ENCODE data around the gene MYH11.
"Not testable (repeated sequence)": the region's sequence is repeated elsewhere in the genome, so short reads cannot be mapped to it uniquely, and the experiment has no call there.

MYH11 gene

GRCh38 chr16:15876503-15876902 is 19.7 kb upstream of the MYH11 start:
- DNase-seq (ENCODE audit: low spot score) = no peak

- DNase-seq (ENCODE audit: low spot score) = peak; percentile 71
These were observed 18.0 kb upstream of the MYH11 start for GRCh38 chr16:15874745-15875314.

GRCh38 chr16:15873737-15874136 is 16.9 kb upstream of the MYH11 start:
- no peak for DNase-seq (ENCODE audit: low spot score)

- DNase-seq (ENCODE audit: low spot score) = no peak
These were observed 16.5 kb upstream of the MYH11 start for GRCh38 chr16:15873301-15873700.

GRCh38 chr16:15870011-15870410 is 13.2 kb upstream of the MYH11 start:
- no peak for DNase-seq (ENCODE audit: low spot score)

- DNase-seq (ENCODE audit: low spot score) = peak; percentile 43
These were observed 9.6 kb upstream of the MYH11 start for GRCh38 chr16:15866451-15866850.

GRCh38 chr16:15865742-15866141 is 8.9 kb upstream of the MYH11 start:
- DNase-seq (ENCODE audit: low spot score) = no peak

- DNase-seq (ENCODE audit: low spot score) = no peak
These were observed 8.1 kb upstream of the MYH11 start for GRCh38 chr16:15864939-15865338.

GRCh38 chr16:15861996-15862395 is 5.2 kb upstream of the MYH11 start:
- DNase-seq (ENCODE audit: low spot score) = no peak

- DNase-seq (ENCODE audit: low spot score) = no peak
These were observed 2.3 kb upstream of the MYH11 start for GRCh38 chr16:15858921-15859668.

- no peak for DNase-seq (ENCODE audit: low spot score)
These were observed 1.1 kb upstream of the MYH11 start for GRCh38 chr16:15857724-15858560.

- no peak for DNase-seq (ENCODE audit: low spot score)
These were observed 646 bp downstream of the MYH11 start for GRCh38 chr16:15856182-15856581.

GRCh38 chr16:15855704-15856003 is 1.2 kb downstream of the MYH11 start:
- DNase-seq (ENCODE audit: low spot score) = no peak

GRCh38 chr16:15854906-15855703 is 1.7 kb downstream of the MYH11 start:
- DNase-seq (ENCODE audit: low spot score) = no peak

GRCh38 chr16:15854061-15854460 is 2.8 kb downstream of the MYH11 start:
- DNase-seq (ENCODE audit: low spot score) = no peak

- DNase-seq (ENCODE audit: low spot score) = no peak
These were observed 3.8 kb downstream of the MYH11 start for GRCh38 chr16:15853021-15853420.

GRCh38 chr16:15850555-15850954 is 6.3 kb downstream of the MYH11 start:
- DNase-seq (ENCODE audit: low spot score) = not testable (repeated sequence)

- DNase-seq (ENCODE audit: low spot score) = no peak
These were observed 7.4 kb downstream of the MYH11 start for GRCh38 chr16:15849209-15849981.

- no peak for DNase-seq (ENCODE audit: low spot score)
These were observed 9.1 kb downstream of the MYH11 start for GRCh38 chr16:15847611-15848175.

- no peak for DNase-seq (ENCODE audit: low spot score)
These were observed 10.3 kb downstream of the MYH11 start for GRCh38 chr16:15846510-15846909.

GRCh38 chr16:15843635-15844279 is 13.1 kb downstream of the MYH11 start:
- DNase-seq (ENCODE audit: low spot score) = no peak
